Measurements from ENCODE around the gene MEAF6.
"Not testable (repeated sequence)": the region's sequence is repeated elsewhere in the genome, so short reads cannot be mapped to it uniquely, and the experiment has no call there.

MEAF6 gene

DNA sequence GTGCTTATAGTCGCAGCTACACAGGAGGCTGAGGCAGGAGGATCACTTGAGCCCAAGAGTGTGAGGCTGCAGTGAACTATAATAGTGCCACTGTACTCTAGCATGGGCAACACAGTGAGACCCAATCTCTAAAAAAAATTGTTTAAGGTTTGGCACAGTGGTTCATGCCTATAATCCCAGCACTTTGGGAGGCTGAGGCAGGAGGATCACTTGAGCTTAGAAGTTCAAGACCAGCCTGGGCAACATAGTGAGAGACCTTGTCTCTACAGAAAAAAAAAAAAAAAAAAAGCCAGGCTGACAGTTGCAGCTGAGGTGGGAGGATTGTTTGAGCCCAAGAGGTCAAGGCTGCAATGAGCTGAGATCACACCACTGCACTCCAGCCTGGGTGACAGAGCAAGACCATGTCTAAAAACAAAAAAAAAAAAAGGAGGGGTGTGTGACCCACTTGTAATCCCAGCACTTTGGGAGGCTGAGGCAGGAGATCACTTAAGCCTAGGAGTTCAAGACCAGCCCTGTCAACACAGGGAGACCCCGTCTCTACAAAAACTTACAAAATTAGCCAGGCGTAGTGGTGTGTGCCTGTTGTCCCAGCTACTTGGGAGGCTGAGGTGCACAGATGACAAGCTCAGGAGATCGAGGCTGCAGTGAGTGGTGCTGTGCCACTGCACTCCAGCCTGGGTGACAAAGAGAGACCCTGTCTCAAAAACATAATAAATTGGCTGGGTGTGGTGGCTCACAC lies 18.0 kb upstream of the MEAF6 start:
- not testable (repeated sequence) for DNase-seq (ENCODE audit: low spot score)

DNA sequence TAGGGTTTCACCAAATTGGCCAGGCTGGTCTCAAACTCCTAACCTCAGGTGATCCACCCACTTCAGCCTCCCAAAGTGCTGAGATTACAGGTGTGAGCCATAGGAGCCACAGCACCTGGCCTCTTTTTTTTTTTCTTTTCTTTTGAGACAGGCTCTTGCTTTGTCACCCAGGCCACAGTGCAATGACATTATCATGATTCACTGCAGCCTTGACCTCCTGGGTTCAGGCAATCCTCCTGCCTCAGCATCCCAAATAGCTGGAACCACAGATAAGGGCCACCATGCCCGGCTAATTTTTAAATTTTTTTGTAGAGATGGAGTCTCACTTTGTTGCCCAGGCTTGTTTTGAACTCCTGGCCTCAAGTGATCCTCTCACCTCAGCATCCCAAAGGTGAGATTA lies 15.3 kb upstream of the MEAF6 start:
- DNase-seq (ENCODE audit: low spot score), result not testable (repeated sequence)

DNA sequence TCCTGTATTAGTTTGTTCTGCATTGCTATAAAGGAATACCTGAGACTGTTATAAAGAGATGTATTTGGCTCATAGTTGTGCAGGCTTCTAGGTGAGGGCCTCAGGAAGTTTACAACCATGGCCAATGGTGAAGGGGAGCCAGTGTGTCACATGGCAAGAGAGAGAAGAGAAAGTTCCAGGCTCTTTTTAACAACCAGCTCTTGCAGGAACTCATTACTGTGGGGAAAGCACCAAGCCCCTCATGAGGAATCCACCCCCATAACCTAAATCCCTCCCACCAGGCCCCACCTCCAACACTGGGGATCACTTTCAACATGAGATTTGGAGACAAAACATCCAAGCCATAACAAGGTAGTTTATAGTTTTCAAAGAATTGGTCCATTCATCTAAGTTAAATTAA lies 5.0 kb upstream of the MEAF6 start:
- no peak for DNase-seq (ENCODE audit: low spot score)

DNA sequence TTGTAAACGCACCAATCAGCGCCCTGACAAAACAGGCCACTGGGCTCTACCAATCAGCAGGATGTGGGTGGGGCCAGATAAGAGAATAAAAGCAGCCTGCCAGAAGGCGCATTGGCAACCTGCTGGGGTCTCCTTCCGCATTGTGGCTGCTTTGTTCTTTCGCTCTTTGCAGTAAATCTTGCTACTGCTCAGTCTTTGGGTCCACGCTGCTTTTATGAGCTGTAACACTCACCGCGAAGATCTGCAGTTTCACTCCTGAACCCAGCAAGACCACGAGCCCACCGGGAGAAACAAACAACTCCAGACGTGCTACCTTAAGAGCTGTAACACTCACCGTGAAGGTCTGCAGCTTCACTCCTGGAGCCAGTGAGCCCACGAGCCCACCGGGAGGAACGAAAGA lies 4.4 kb upstream of the MEAF6 start:
- DNase-seq (ENCODE audit: low spot score), result not testable (repeated sequence)

DNA sequence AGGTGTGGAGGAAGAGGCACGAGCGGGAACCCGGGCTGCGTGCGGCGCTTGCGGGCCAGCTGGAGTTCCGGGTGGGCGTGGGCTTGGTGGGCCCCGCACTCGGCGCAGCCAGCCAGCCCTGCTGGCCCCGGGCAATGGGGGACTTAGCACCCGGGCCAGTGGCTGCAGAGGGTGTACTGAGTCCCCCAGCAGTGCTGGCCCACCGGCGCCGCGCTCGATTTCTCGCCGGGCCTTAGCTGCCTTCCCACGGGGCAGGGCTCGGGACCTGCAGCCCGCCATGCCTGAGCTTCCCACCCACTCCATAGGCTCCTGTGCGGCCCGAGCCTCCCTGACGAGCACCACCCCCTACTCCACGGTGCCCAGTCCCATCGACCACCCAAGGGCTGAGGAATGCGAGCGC lies 3.7 kb upstream of the MEAF6 start:
- DNase-seq (ENCODE audit: low spot score), result not testable (repeated sequence)

DNA sequence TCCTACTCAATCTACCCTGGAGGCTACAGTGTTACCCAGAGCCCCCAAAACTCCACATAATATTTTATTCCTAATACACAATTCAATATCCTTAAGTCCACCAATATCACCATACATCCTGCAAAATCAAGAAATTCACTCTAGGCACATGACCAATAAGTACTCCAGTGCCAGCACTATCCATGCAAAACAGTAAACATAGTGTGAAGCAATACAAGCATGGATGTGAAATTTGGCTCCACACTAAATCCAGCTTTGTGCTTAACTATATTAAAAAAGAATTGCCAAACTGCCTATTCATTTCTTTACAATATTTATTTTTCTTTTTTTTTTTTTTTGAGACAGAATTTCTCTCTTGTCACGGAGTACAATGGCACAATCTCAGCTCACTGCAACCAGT lies 3.0 kb upstream of the MEAF6 start:
- no peak for DNase-seq (ENCODE audit: low spot score)

DNA sequence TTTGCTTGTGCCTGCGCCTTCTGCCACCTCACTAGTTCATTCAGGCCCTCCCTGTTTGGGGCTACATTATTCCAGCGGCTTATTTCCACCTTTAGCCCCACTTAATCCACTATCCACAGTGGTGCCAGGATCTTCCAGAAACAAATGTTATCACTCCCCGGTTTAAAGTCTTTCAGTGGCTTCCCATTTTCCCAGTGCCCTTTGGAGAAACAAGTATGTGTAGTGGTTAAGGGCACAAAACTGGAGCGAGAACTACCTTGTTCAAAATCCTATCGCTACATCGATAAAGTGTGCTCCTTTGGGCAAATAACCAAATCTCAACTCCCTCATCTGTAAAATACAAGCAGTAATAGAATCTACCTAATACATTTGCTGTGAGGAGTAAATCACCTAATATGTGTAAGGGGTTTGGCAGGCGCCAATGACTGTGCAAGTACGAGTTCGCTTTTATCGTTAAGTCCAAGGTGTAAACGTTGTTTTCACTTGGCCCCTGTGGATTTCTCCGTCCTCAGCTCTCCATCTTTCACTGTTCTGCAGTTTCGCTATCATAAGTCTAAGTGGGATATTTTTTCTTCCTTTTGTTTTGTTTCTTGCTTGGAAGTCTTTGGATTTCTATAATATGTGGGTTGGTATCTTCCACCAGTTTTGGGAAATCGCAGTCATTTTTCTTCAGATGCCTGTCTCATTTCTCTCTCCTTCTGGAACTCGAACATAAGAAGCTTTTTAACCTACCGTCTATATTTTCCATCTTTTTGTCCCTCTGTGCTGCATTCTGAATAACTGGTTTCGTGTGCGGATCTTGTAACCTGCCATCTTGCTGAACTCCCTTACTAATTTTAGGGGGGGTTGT lies 844 bp upstream of the MEAF6 start:
- no peak for DNase-seq (ENCODE audit: low spot score)

DNA sequence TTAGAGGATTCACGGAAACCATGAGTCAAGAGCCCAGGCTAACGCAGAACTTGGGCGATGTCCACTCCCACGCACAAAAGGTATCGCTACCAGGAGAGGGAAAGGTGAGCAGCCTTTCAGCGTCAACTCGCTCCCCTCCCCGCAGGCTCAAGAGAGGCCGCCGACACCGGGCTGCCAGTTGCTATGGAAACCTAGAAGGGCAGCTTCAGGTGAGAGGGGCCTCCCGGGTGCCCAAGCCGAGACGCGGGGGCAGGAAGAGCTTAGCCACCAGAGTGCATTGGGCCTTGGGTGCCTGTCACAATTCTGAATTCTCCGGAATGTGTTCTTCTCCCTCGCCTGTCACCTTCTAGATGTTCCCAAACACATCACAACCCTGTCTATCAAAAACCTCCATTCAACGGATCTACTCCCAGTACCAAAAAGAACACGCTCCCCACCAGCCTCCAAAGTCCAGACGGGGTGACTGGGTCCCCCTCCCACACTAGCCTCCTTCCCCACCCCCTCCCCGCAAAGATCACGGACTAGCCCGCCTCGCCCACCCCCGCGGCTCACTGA lies 694 bp downstream of the MEAF6 start:
- DNase-seq (ENCODE audit: low spot score), result peak; percentile 70

DNA sequence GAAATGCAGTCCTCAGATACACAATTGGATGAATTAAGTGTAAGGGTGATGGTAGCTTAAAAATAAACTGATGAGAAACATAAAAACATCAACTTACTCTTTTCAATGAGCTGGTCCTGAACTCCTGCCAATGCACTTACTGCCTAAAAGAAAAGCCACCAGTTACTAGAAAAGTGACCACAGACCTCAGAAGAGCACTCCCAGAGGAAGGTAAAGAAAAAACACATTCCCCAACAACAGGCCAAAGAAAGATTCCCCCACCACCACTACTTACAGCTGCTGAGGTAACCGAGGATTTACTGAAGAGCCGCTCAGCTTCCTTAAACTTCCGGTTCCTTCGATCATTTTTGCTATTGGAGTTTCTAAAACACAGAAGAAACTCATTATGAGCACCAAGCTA lies 5.4 kb downstream of the MEAF6 start:
- peak; percentile 25 for DNase-seq (ENCODE audit: low spot score)

DNA sequence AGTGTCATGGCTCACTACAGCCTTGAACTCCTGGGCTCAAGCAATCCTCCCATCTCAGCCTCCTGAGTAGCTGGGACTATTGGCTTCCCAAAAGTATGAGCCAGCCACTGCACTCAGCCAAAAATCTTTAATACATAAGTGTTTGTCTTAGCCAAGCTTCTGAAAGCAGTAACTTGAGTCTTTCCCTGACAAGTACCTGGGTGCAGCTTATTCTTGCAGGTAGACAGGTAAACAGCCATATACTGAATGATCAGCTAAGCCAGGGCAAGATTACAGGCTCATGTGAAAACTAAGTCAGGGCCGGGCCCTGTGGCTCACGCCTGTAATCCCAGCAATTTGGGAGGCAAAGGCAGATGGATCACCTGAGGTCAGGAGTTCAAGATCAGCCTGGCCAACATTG lies 7.8 kb downstream of the MEAF6 start:
- DNase-seq (ENCODE audit: low spot score), result no peak

DNA sequence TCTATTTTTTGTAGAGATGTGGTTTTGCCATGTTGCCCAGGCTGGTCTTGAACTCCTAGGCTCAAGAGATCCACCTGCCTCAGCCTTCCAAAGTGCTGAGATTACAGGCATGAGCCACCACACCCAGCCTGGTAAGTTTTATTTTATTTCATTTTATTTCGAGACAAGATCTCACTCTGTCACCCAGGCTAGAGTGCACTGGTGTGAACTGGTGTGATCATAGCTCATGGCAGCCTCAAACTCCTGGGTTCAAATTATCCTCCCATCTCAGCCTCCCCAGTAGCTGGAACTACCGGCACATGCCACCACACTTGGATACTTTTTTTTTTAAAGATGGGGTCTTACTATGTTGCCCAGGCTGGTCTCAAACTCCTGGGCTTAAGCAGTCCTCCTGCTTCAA lies 11.8 kb downstream of the MEAF6 start:
- not testable (repeated sequence) for DNase-seq (ENCODE audit: low spot score)

DNA sequence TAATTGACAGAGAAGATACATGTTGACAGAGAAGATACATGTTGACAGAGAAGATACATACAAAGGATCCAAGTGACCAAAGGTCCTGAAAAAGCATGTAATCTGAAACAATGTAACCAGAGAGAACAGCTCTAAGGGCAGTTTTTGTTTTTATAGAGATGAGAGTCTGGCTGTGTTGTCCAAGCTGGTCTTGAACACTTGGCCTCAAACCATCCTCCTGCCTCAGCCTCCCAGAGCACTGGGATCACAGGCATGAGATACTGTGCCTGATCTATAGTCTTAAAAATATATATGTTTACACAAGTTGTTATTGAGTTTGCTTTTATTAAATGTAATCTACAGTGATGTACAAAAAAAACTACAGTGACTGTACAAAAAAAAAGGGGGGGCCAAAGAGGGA lies 12.5 kb downstream of the MEAF6 start:
- DNase-seq (ENCODE audit: low spot score), result no peak

DNA sequence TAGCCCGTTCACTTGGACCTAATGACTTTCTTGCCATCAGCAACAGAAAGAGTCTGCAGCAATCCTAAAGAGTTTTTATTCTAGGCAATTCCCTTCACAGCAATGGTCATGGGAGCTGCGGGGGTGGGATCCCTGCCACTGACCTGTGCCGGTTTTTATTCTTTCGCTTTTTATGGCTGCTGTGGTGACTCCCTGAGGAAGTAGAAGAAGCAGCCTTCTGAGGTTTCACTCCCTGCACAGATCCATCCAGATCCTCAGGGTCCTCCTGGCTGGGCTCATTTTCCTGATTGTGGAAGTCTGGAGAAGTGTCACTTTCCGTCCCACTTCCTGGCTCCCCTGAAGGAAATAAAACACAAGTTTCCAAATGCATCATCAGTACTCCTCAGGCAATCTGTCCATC lies 12.9 kb downstream of the MEAF6 start:
- DNase-seq (ENCODE audit: low spot score), result no peak

DNA sequence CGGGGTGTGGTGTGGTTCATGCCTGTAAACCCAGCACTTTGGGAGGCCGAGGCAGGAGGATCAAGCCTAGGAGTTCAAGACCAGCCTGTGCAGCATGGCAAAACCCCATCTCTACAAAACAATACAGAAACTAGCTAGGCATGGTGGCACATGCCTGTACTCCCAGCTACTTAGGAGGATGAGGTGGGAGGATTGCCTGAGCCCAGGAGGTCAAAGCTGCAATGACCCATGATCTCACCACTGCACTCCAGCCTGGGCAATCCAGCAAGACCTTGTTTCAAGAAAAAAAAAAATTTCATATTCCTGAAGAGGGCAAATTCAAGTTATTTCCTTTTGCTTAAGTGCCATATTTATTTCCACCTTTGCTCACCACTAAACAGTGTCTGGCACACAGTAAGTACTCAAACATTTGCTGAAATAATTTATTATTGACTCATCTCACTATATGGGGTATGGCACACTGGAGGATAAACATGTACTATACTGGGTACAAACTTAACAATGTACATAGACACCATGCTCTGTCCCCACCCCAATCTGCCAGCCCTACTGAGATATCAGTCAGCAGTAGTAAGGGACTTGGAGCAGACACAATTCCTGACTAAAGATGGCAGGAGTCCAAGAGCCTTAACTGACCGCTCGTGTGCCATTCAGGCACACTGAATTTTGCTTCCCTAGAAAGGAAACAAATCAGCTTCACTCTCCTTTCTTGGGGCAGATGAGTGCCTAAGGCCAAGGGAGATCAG lies 15.5 kb downstream of the MEAF6 start:
- DNase-seq (ENCODE audit: low spot score), result peak; percentile 78

DNA sequence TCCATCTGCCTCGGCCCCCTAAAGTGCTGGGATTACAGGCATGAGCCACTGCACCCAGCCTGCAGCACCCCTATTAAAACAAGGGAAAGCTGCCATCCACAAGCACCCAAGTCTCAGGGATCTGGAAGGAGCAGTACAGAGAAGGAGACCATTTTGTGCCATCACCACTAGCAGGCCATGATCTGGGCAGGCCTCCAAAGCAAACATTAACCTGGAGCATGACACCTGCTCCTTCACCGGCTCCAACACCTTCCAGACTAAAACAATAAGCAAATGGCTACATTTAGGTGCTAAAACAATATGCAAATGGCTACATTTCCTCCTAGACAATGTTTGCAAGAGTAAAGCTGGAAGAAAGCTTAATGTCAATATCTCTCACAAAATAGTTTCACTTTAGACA lies 16.7 kb downstream of the MEAF6 start:
- DNase-seq (ENCODE audit: low spot score), result no peak

DNA sequence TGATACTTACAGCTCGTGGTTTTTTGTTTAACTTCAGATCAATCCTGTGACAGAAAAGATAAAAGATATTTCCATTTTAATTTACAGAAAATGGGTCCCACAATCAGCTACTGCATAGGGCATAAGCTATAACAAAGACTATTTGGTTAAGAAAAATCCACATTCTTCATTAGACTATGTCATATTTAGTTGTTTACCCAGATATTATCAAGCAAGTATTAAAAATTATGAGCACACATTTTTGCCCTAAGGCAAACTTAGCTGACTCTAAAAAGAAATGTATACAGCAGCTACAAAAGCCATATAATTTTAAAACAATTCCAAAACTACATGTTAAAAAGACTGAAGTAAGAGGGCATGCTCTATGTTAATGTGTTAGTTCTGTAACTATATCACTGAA lies 18.7 kb downstream of the MEAF6 start:
- DNase-seq (ENCODE audit: low spot score), result no peak

DNA sequence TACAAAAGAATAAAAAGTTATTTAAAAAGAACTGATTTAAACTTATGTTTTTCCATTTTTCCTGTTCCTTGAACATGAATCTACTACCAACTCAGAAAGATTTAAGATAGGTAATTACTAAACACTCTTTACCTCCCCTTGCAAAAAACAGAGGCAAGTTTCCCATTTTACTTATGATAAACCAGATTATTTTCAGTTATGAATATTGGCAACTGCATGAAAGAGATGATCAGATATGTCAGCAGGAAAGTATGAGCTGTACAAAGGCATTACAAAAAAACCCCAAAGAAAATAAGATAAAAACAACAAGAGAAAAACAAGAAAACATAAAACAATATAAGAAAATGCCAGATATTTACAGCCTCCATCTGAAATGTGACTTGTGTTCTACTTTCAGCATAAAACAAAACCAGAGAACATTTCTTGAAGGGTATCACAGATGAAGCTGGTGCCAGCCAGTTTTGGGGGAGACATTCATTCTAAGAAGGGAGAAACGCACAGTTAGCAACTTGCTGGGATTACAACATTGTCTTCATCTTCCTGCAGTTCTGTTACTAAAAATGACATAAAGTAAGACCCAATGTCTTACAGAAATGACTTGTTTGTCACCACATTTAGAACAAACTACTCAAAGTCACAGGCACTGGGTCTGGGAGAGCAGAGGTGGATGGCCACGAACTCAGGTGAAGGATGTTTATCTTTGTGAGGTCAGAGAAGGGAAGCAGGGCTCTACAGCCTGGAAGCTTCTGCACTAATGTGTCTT lies 21.0 kb downstream of the MEAF6 start:
- DNase-seq (ENCODE audit: low spot score), result no peak

DNA sequence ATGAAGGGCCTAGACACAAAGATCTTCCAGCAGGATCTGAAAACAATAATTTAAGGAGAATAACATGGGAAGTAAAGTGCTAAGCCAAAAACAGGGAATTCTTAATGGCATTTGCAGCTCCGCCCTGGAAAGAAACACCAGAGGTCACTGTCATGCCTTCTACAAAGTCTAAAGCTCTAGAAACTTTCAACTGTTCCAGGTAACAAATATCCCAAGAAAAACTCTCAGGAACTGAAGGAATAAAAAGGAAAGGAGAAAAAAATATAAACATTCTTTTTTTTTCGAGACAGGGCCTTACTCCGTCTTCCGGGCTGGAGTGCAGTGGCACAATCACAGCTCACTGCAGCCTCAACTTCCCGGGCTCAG lies 27.0 kb downstream of the MEAF6 start:
- DNase-seq (ENCODE audit: low spot score), result no peak

DNA sequence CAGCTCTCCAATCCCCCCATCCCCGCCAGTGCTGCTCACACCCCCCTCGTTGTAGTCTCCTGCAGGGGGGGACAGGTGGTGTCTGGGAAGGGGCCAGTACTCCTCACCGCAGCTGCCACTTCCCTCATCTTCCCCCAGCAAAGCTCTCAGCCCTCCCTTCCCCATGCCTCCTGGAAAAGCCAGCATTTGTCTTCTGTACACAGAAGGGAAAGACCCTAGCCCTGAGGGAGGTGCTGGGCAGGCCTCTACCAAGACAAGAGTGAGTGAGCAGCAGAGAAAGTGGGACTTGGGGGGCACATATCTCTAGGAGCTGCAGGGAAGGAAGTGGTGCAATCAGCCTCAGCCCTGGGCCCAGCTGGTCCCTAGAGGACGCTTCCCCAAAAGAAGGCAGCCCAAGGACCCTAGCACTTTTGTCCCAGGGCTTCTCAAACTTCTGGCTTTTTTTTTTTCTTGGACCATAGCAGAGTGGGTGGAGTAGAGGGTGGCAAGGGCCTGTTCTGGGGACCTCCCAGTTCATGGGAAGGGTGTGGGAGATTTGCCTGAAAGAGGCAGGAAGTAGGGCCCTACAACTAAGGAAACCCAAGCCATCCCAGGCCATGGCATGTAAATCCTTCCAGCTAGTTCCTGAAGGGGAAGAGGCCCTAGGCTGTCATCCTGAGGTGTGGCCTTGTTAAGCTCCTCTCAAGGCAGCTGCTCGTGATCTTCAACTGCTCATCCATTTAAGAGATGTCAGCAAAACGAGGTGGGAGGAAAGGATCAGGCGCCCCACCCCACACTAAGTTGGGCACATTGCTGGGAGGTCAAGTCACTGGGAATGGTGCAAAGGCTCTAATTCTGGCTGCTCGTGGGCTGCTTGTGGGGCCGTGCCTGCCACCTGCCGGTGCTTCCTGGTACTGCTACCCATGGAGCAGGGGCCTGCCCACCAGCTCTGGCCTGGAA lies 27.6 kb downstream of the MEAF6 start:
- DNase-seq (ENCODE audit: low spot score), result peak; percentile 70

DNA sequence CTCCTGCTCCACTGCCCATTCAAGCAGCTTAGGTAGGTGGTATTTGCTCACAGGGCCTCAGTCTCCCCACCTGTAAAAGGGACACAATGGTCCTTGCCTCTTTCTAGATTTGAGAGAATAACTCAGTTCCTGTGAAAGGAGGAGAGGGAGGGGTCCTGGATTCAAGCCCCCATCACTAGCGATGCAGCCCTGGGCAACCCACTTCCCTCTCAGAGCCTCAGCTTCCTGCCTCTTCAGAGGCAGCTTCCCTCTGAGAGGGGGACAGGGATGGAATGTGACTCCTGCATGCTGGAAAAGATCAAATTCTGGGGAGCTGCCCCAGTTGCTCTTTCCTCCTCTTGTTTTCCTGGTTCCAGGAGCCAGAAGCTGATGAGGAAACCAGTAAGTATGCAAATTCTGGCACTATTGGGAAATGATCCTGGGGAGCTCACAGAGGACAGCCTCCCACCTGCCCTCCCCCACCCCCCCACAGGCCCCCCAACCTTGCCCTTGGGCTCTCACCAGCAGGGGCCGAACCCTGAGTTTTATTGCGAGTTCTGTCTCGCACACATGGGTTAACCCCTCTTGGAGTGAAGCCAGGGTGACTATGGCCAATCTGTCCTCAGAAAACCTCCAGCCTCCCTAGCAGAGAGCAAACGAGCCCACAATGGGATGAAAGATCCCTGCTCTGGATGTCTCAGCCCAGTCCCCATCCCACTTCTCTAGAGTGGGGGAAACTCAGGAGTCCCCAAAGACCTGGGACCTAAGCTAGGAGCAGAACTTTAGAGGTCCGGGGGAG lies 28.5 kb downstream of the MEAF6 start:
- DNase-seq (ENCODE audit: low spot score), result no peak

All from cerebellar cortex (tissue), 1 donor.